ENCODE data around the gene CFAP20DC.
"Not testable (repeated sequence)": the region's sequence is repeated elsewhere in the genome, so short reads cannot be mapped to it uniquely, and the experiment has no call there.

The CFAP20DC gene

GRCh38 chr3:58719684-58720083 is 330.1 kb downstream of the CFAP20DC start:
- TF ChIP-seq CTCF (IDR thresholded peaks at IDR 0.05) (no peak), ZFX (IDR thresholded peaks at IDR 0.05; ENCODE audit: borderline replicate concordance) (no peak)
- H3K27ac ChIP-seq: no peak overlapping the region

- TF ChIP-seq ZFX (IDR thresholded peaks at IDR 0.05; ENCODE audit: borderline replicate concordance): no peak
- TF ChIP-seq CTCF (IDR thresholded peaks at IDR 0.05): no peak
- H3K27ac ChIP-seq: no peak overlapping the region
Measured at GRCh38 chr3:58713715-58714401, 336.0 kb downstream of the CFAP20DC start.

GRCh38 chr3:58711871-58712270 is 338.0 kb downstream of the CFAP20DC start:
- no peak overlapping the region for H3K27ac ChIP-seq
- TF ChIP-seq ZFX (IDR thresholded peaks at IDR 0.05; ENCODE audit: borderline replicate concordance) (no peak), CTCF (IDR thresholded peaks at IDR 0.05) (no peak)

GRCh38 chr3:58708983-58709382 is 340.8 kb downstream of the CFAP20DC start:
- H3K27ac ChIP-seq: not testable (repeated sequence)

- TF ChIP-seq ZFX (IDR thresholded peaks at IDR 0.05; ENCODE audit: borderline replicate concordance): no peak
- no peak for TF ChIP-seq CTCF (IDR thresholded peaks at IDR 0.05)
- H3K27ac ChIP-seq: no peak overlapping the region
Measured at GRCh38 chr3:58708116-58708791, 341.6 kb downstream of the CFAP20DC start.

GRCh38 chr3:58707390-58707930 is 342.4 kb downstream of the CFAP20DC start:
- no peak overlapping the region for H3K27ac ChIP-seq
- TF ChIP-seq ZFX (IDR thresholded peaks at IDR 0.05; ENCODE audit: borderline replicate concordance) (no peak), CTCF (IDR thresholded peaks at IDR 0.05) (no peak)

GRCh38 chr3:58706395-58707167 is 343.2 kb downstream of the CFAP20DC start:
- TF ChIP-seq CTCF (IDR thresholded peaks at IDR 0.05) (no peak), ZFX (IDR thresholded peaks at IDR 0.05; ENCODE audit: borderline replicate concordance) (no peak)
- no peak overlapping the region for H3K27ac ChIP-seq
